ENCODE results near the gene CELF1.

Gene CELF1

DNA sequence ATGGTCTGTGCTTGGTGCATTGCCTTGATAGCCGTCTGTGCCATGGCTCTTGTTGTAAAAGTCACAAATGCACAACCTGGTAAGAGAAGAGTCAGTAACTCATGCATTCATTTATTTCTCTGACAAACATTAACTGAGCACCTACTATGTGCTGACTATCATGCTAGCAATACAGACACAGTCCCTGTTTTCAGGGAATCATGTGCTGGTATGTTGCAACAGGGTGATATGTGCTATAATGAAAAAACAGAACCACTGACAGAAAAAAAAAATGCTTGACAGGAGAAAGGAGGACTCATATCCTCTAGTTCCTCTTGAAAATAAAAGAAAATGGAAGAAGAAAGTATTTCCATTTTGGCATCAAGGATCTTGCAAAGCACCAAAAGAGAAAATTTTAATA, 69.5 kb downstream of the CELF1 start:
- H3K4me1 ChIP-seq (ENCODE audit: insufficient read depth, low read length, poor library complexity, severe bottlenecking) = no peaks in the 10 kb centered on the region
- H3K4me2 ChIP-seq (ENCODE audit: low read depth, low read length, poor library complexity, severe bottlenecking) = no peak overlapping the region
- H3F3A ChIP-seq (ENCODE audit: low read depth) = no peaks in the 10 kb centered on the region
- H2AFZ ChIP-seq (ENCODE audit: low read length) = no peak overlapping the region
- no peaks in the 10 kb centered on the region for H3K27me3 ChIP-seq (ENCODE audit: insufficient read depth, low read length, poor library complexity, severe bottlenecking)
- H3K4me3 ChIP-seq (ENCODE audit: low read length, poor library complexity, severe bottlenecking) = no peak overlapping the region
- no peak overlapping the region for H3K9ac ChIP-seq (ENCODE audit: low read depth, low read length, poor library complexity, severe bottlenecking)
- no peaks in the 10 kb centered on the region for H3K9me2 ChIP-seq (replicated peaks; ENCODE audit: low read depth, low read length)
- peaks cover 7% of the 10 kb centered on the region for H4K20me1 ChIP-seq (ENCODE audit: insufficient read depth, low read length, poor library complexity, severe bottlenecking)
- H3K36me3 ChIP-seq (ENCODE audit: insufficient read depth, low read length) = peaks cover 95% of the 10 kb centered on the region
- H3K79me2 ChIP-seq (ENCODE audit: insufficient read depth, low read length) = peaks cover under 1% of the 10 kb centered on the region; the same call in 1 of the 2 replicates
- no peak for TF ChIP-seq EZH2phosphoT487 (IDR thresholded peaks at IDR 0.05; ENCODE audit: borderline replicate concordance)
- TF ChIP-seq, protein P1, sequence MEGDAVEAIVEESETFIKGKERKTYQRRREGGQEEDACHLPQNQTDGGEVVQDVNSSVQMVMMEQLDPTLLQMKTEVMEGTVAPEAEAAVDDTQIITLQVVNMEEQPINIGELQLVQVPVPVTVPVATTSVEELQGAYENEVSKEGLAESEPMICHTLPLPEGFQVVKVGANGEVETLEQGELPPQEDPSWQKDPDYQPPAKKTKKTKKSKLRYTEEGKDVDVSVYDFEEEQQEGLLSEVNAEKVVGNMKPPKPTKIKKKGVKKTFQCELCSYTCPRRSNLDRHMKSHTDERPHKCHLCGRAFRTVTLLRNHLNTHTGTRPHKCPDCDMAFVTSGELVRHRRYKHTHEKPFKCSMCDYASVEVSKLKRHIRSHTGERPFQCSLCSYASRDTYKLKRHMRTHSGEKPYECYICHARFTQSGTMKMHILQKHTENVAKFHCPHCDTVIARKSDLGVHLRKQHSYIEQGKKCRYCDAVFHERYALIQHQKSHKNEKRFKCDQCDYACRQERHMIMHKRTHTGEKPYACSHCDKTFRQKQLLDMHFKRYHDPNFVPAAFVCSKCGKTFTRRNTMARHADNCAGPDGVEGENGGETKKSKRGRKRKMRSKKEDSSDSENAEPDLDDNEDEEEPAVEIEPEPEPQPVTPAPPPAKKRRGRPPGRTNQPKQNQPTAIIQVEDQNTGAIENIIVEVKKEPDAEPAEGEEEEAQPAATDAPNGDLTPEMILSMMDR (conservative IDR thresholded peaks at IDR 0.05; ENCODE audit: low read length) = no peak
- H3K9me3 ChIP-seq (ENCODE audit: insufficient read depth, low read depth, low read length) = no peaks in the 10 kb centered on the region

DNA sequence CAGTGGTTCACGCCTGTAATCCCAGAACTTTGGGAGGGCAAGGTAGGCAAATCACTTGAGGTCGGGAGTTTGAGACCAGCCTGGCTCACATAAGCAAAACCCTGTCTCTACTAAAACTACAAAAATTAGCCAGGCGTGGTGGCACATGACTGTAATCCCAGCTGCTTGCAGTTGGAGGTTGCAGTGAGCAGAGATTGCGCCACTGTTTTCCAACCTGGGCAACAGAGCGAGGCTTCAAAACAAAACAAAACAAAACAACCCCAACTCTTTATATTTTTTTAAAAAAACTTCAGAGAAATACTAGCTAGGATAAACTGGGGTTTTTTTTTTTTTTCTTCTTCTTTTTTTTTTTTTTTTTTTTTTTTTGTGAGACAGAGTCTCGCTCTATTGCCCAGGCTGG, 72.2 kb downstream of the CELF1 start:
- Histone ChIP-seq H2AFZ (ENCODE audit: low read length) (no peak overlapping the region), H3K79me2 (ENCODE audit: insufficient read depth, low read length) (no peaks in the 10 kb centered on the region), H3K36me3 (ENCODE audit: insufficient read depth, low read length) (peaks cover 96% of the 10 kb centered on the region), H3K9me3 (ENCODE audit: insufficient read depth, low read depth, low read length) (no peaks in the 10 kb centered on the region), H3K9ac (ENCODE audit: low read depth, low read length, poor library complexity, severe bottlenecking) (no peak overlapping the region), H3K9me2 (replicated peaks; ENCODE audit: low read depth, low read length) (no peaks in the 10 kb centered on the region), H3K27me3 (ENCODE audit: insufficient read depth, low read length, poor library complexity, severe bottlenecking) (no peaks in the 10 kb centered on the region), H3F3A (ENCODE audit: low read depth) (no peaks in the 10 kb centered on the region), H4K20me1 (ENCODE audit: insufficient read depth, low read length, poor library complexity, severe bottlenecking) (peaks cover 2% of the 10 kb centered on the region), H3K4me2 (ENCODE audit: low read depth, low read length, poor library complexity, severe bottlenecking) (no peak overlapping the region), H3K4me3 (ENCODE audit: low read length, poor library complexity, severe bottlenecking) (no peak overlapping the region), H3K4me1 (ENCODE audit: insufficient read depth, low read length, poor library complexity, severe bottlenecking) (no peaks in the 10 kb centered on the region)
- TF ChIP-seq EZH2phosphoT487 (IDR thresholded peaks at IDR 0.05; ENCODE audit: borderline replicate concordance) = no peak
- TF ChIP-seq, protein P1 (conservative IDR thresholded peaks at IDR 0.05; ENCODE audit: low read length) = no peak

DNA sequence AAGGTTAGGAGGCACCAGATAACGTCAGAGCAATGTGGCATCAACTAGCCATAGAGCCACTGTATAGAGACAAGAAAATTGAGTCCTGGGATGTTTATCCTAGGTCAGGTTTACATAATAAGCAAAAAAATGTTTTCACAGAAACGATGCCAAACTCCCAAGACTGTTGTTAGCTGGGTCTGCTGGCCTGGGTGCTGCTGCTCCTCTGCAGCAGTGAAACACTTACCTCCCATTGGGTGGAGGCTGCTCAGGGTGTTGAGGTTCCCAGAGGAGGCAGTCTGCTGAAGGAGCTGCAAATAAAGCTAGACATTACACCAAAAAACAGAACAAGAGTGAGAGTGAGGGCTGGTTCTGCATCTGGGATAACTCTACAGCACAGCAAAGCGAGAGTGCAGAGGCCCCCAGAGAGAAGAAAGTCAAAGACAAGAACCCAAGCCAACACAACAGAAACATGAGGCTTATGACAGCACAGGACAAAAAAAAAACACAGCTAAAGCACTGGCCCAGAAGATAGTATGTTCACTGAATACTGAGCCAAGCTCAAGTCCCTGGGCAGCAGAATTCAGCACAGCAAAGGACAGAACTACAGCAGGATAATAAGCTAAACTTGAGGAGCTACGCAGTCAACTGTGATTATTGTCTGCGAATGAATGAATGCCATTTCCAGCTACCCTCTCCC, 74.1 kb downstream of the CELF1 start:
- no peak for TF ChIP-seq EZH2phosphoT487 (IDR thresholded peaks at IDR 0.05; ENCODE audit: borderline replicate concordance)
- Histone ChIP-seq H3K27me3 (ENCODE audit: insufficient read depth, low read length, poor library complexity, severe bottlenecking) (no peaks in the 10 kb centered on the region), H3F3A (ENCODE audit: low read depth) (no peaks in the 10 kb centered on the region), H3K9me3 (ENCODE audit: insufficient read depth, low read depth, low read length) (no peaks in the 10 kb centered on the region), H3K4me1 (ENCODE audit: insufficient read depth, low read length, poor library complexity, severe bottlenecking) (no peaks in the 10 kb centered on the region), H4K20me1 (ENCODE audit: insufficient read depth, low read length, poor library complexity, severe bottlenecking) (peaks cover 2% of the 10 kb centered on the region), H3K9me2 (replicated peaks; ENCODE audit: low read depth, low read length) (no peaks in the 10 kb centered on the region), H3K36me3 (ENCODE audit: insufficient read depth, low read length) (peaks cover 97% of the 10 kb centered on the region), H3K9ac (ENCODE audit: low read depth, low read length, poor library complexity, severe bottlenecking) (no peak overlapping the region), H3K4me3 (ENCODE audit: low read length, poor library complexity, severe bottlenecking) (no peak overlapping the region), H3K4me2 (ENCODE audit: low read depth, low read length, poor library complexity, severe bottlenecking) (no peak overlapping the region), H3K79me2 (ENCODE audit: insufficient read depth, low read length) (no peaks in the 10 kb centered on the region), H2AFZ (ENCODE audit: low read length) (no peak overlapping the region)

DNA sequence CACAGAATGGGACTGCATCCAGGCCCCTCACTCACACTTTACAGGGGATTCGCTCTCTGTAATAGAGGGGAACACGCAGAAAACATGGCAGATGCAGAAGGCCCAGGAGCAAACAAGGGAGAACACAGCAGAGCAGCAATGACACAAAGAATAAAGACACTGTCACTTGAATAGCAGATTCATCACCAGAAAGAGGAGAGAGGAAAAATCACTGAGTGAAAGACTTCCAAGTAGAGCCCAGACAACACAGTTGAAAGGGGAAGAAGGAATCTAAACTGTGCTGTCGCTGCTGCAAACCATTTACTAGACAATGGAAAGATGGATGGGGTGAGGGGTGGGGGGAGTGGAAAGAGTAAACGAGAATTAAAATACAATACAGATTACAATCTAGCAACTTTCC, 75.2 kb downstream of the CELF1 start:
- Histone ChIP-seq H3K9me3 (ENCODE audit: insufficient read depth, low read depth, low read length) (no peaks in the 10 kb centered on the region), H3K4me1 (ENCODE audit: insufficient read depth, low read length, poor library complexity, severe bottlenecking) (no peaks in the 10 kb centered on the region), H3F3A (ENCODE audit: low read depth) (no peaks in the 10 kb centered on the region), H3K4me3 (ENCODE audit: low read length, poor library complexity, severe bottlenecking) (no peak overlapping the region), H3K79me2 (ENCODE audit: insufficient read depth, low read length) (no peaks in the 10 kb centered on the region), H3K9ac (ENCODE audit: low read depth, low read length, poor library complexity, severe bottlenecking) (no peak overlapping the region), H3K27me3 (ENCODE audit: insufficient read depth, low read length, poor library complexity, severe bottlenecking) (no peaks in the 10 kb centered on the region), H3K9me2 (replicated peaks; ENCODE audit: low read depth, low read length) (no peaks in the 10 kb centered on the region), H3K4me2 (ENCODE audit: low read depth, low read length, poor library complexity, severe bottlenecking) (no peak overlapping the region), H2AFZ (ENCODE audit: low read length) (no peak overlapping the region), H4K20me1 (ENCODE audit: insufficient read depth, low read length, poor library complexity, severe bottlenecking) (peaks cover 2% of the 10 kb centered on the region), H3K36me3 (ENCODE audit: insufficient read depth, low read length) (peaks cover 97% of the 10 kb centered on the region)
- TF ChIP-seq EZH2phosphoT487 (IDR thresholded peaks at IDR 0.05; ENCODE audit: borderline replicate concordance) = no peak
- TF ChIP-seq, protein P1 (conservative IDR thresholded peaks at IDR 0.05; ENCODE audit: low read length) = no peak
